HepG2 (cell line): ENCODE data around the gene VEZF1. TPM values are rescaled to one million over a fixed set of nuclear protein-coding genes. Genes with fewer than 3 reads are reported as not detected.

Source experiments
- ARID4A ChIP-seq: sonication (generic); formaldehyde crosslinking; IDR thresholded peaks from 2 replicates; pipeline ENCODE4 v1.5.0; 2020; ENCODE audit warnings: mild to moderate bottlenecking, missing genetic modification reagents, borderline replicate concordance
- ARNTL ChIP-seq: sonication (generic); formaldehyde crosslinking; IDR thresholded peaks from 2 replicates; pipeline ENCODE4 v1.4.0; 2020; ENCODE audit warnings: mild to moderate bottlenecking, missing genetic modification reagents
- CBX2 ChIP-seq, 2 experiments: fragments of 200-600 bp in 1 of 2; sonication (generic); formaldehyde crosslinking in 1 of 2; IDR thresholded peaks; 2 replicates each; pipeline versions ENCODE4 v1.7.0 to v1.8.1; 2018 to 2022; ENCODE audit warnings: low read depth in 2 of 2, low read length in 1 of 2, mild to moderate bottlenecking in 1 of 2, missing genetic modification reagents in 1 of 2
- NAIF1 ChIP-seq: sonication (generic); formaldehyde crosslinking; IDR thresholded peaks from 2 replicates; pipeline ENCODE4 v1.5.0; 2020; ENCODE audit warnings: mild to moderate bottlenecking, missing genetic modification reagents, borderline replicate concordance
- PAXIP1 ChIP-seq: sonication (generic); formaldehyde crosslinking; conservative IDR thresholded peaks from 2 replicates; pipeline ENCODE4 v1.4.0; 2020; ENCODE audit warnings: mild to moderate bottlenecking, missing genetic modification reagents, moderate library complexity
- SOX6 ChIP-seq, 2 experiments: fragments of 450-650 bp in 1 of 2; sonication (generic) in 1 of 2; formaldehyde crosslinking in 1 of 2; IDR thresholded peaks; 2 replicates each; pipeline versions ENCODE4 v1.4.0 to v1.6.1; 2017 to 2020; ENCODE audit warnings: antibody characterized with exemption in 1 of 2, mild to moderate bottlenecking in 1 of 2, missing genetic modification reagents in 1 of 2
- THAP8 ChIP-seq: sonication (generic); formaldehyde crosslinking; IDR thresholded peaks from 2 replicates; pipeline ENCODE4 v1.5.1; 2020; ENCODE audit warnings: missing genetic modification reagents, mild to moderate bottlenecking, borderline replicate concordance
- XRCC5 ChIP-seq: fragments of 200-400 bp; formaldehyde crosslinking; optimal IDR thresholded peaks from 2 replicates; pipeline ENCODE3; 2017; ENCODE audit warnings: mild to moderate bottlenecking, low read length
- ZHX2 ChIP-seq, 2 experiments: sonication (generic) in 1 of 2; formaldehyde crosslinking in 1 of 2; IDR thresholded peaks; 2 replicates each; pipeline versions ENCODE4 v1.6.1 to v1.9.0; 2014 to 2022; ENCODE audit warnings: antibody characterized with exemption in 1 of 2, borderline replicate concordance in 1 of 2, inconsistent platforms in 1 of 2, low read depth in 1 of 2, missing genetic modification reagents in 1 of 2
- ZIK1 ChIP-seq: sonication (generic); formaldehyde crosslinking; IDR thresholded peaks from 2 replicates; pipeline ENCODE4 v1.5.0; 2020; ENCODE audit warnings: mild to moderate bottlenecking, low read depth, missing genetic modification reagents, borderline replicate concordance
- ZNF263 ChIP-seq: sonication (generic); formaldehyde crosslinking; IDR thresholded peaks from 2 replicates; pipeline ENCODE4 v1.4.0; 2020; ENCODE audit warnings: missing genetic modification reagents
- ZNF460 ChIP-seq: sonication (generic); formaldehyde crosslinking; IDR thresholded peaks from 2 replicates; pipeline ENCODE4 v1.5.1; 2020; ENCODE audit warnings: missing genetic modification reagents, mild to moderate bottlenecking, borderline replicate concordance
- ZNF550 ChIP-seq: sonication (generic); formaldehyde crosslinking; IDR thresholded peaks from 2 replicates; pipeline ENCODE4 v1.4.0; 2020; ENCODE audit warnings: mild to moderate bottlenecking, missing genetic modification reagents, borderline replicate concordance
- polyA plus RNA-seq, 8 experiments: library from polyadenylated mRNA; depleted of rRNA in 3 of 8; stranded (reverse) in 7 of 8; unstranded in 1 of 8; fragments of >200 nt; fragmentation: Illumina TruSeq in 4 of 8; extraction: Trizol in 4 of 8; gene quantifications; 2 replicates each; pipeline versions ENCODE4 v1.2.1 to v1.2.3, GENCODE V29; 2011 to 2016; ENCODE audit warnings: low read depth in 4 of 8, missing spikeins in 1 of 8, mixed read lengths in 1 of 8; ENCODE audit not compliant: insufficient read depth in 1 of 8
- total RNA-seq, 5 experiments: library from RNA; depleted of rRNA; stranded (reverse); fragments of >200 nt; fragmentation: Illumina TruSeq; extraction: Trizol; gene quantifications; 2 replicates each; pipeline ENCODE4 v1.2.3, GENCODE V29; 2016; ENCODE audit warnings: low read depth in 1 of 5

Gene VEZF1
- total and polyA plus RNA-seq, 2 of the 13 experiments (the other 11 are each of a cell fraction or from before 2014, with no cell fraction given), result 45.9 to 49.7 TPM

- TF ChIP-seq ZHX2 (IDR thresholded peaks at IDR 0.05; ENCODE audit: low read depth) (no peak), ZHX2 (CRISPR knock-in tag; IDR thresholded peaks at IDR 0.05; ENCODE audit: borderline replicate concordance) (no peak), SOX6 (IDR thresholded peaks at IDR 0.05) (no peak), SOX6 (CRISPR knock-in tag; IDR thresholded peaks at IDR 0.05) (0 out of 2 replicates have a peak, but pooled peaks have one; percentile 35), ZNF550 (CRISPR knock-in tag) (no peak), ZNF263 (CRISPR knock-in tag) (peak; percentile 15; the same call in 1 of the 2 replicates), CBX2 (IDR thresholded peaks at IDR 0.05; ENCODE audit: low read depth, low read length) (no peak), CBX2 (CRISPR knock-in tag; IDR thresholded peaks at IDR 0.05; ENCODE audit: low read depth) (no peak), NAIF1 (CRISPR knock-in tag) (no peak), XRCC5 (no peak), ZIK1 (CRISPR knock-in tag) (no peak), ARID4A (CRISPR knock-in tag) (no peak), ZNF460 (CRISPR knock-in tag) (no peak), THAP8 (CRISPR knock-in tag) (no peak), PAXIP1 (CRISPR knock-in tag) (no peak; the same call in 1 of the 2 replicates), ARNTL (CRISPR knock-in tag) (no peak)
These were observed 18.5 kb upstream of the VEZF1 start (continued) for GRCh38 chr17:58006560-58006923.
